ENCODE measurements around the gene RASA1.
"Not testable (repeated sequence)": the region's sequence is repeated elsewhere in the genome, so short reads cannot be mapped to it uniquely, and the experiment has no call there.

RASA1 gene

DNA sequence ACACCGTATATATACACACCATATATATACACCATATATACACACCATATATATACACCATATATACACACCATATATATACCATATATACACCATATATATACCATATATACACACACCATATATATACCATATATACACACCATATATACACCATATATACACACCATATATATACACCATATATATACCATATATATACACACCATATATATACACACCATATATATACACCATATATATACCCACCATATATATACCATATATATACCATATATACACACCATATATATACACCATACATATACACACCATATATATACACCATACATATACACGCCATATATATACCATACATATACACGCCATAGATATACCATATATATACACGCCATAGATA lies 19.6 kb downstream of the RASA1 start:
- not testable (repeated sequence) for DNase-seq

DNA sequence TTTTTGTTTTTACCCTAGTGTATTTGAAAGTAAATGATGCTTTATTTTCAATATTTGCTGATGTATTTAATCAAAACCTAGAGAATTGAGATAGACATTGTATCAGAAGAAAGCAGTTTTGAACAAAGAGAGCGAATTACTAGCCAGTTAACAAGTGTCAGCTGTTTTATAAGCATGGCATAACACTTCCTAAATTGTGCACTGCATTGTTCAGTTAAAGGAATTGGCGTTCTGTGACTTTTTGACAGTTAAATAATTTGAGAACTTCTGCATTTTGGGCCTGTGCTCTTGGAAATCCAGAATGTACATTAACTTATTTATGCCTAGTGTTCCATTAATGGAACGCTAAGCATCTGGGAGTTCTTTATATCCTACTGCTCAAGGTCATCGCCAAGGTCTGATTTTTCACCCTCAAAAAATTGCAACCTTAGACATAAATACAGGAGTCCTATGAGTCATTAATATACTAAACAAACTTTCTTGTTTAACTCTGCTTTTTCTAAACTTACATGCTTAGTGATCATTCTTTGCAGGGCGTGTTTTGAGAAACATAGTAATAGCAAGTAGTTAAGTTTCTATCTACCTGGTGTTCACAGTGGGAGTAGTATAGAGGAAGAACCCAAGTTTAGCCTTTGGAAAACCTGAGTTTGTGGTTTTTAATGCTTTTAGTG lies 31.1 kb downstream of the RASA1 start:
- DNase-seq = no peak

DNA sequence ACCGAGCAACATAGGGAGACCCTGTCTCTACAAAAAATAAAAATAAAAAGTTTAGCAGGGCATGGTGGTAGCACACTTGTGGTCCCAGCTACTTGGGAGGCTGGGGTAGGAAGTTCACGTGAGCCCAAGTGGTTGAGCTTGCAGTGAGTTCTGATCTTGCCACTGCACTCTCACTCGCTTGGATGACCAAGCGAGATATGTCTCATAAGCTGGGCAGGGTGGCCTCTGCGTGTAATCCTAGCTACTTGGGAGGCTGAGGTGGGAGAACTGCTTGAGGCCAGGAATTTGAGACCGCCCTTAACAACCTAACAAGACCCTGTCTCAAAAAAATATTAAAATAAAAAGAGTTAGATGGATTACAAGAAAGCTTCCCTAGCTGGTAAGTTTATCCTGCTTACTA lies 32.5 kb downstream of the RASA1 start:
- no peak for DNase-seq

DNA sequence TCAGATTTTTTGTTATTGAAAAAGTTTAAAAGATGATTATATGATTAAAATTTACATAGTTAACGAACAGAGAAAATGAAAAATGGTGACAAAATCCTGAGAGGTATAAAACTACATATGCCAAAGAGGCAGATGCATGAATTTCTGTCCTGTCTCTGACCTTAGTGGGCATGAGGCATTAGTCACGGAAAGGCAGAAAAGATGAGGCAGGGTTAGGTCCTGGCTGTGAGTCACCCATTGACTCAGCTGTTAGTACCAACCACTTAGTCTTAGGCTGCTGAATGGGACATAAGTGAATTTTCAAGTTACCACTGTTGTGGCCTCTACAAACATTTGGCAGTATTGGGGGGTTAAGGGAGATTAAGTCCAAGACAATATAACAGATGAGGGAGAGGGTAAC lies 33.1 kb downstream of the RASA1 start:
- DNase-seq = no peak

DNA sequence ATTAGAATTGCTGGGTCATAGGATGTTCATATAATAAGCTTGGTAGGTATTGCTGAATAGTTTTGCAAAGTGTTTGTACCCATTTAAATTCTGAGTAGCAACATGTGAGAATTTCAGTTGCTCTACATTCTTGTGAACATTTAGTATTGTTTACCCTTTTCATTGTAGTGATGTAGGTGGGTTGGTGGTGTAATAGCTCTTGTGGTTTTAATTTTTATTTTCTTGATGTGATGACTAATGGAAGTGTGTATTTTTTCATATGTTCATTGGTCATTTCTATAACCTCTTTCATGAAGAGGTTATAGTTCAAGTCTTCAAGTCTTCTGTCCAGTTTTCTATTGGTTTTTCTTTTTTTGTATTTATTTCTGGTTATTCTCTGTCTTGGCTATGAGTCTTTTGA lies 34.4 kb downstream of the RASA1 start:
- DNase-seq = no peak

DNA sequence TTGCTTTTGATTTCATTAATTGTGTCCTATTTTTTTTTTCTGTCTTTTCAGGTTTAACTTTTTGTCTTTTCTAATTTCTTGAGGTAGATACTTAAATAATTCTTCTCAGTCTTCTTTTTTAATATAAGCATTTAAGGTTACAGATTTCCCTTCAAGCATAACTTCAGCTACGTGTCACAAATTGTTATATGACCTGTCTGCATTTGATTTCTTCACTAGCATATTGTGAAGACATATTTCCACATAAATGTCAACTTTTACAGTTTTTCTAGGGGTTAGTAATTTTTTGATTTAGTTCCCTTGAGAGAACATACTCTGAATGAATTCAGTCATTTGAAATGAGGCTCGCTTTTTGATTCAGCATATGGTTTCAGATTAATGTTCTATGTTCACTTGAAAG lies 35.6 kb downstream of the RASA1 start:
- no peak for DNase-seq

DNA sequence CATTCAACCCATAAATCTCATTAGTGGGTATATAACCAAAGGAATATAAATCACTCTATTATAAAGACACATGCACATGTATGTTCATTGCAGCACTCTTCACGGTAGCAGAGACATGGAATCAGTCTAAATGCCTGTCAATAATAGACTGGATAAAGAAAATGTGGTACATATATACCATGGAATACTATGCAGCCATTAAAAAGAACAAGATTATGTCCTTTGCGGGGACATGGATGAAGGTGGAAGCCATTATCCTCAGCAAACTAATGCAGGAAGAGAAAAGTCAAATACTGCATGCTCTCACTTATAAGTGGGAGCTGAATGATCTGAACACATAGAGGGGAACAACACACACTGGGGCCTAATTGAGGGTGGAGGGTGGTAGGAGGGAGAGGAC lies 38.4 kb downstream of the RASA1 start:
- DNase-seq = not testable (repeated sequence)

DNA sequence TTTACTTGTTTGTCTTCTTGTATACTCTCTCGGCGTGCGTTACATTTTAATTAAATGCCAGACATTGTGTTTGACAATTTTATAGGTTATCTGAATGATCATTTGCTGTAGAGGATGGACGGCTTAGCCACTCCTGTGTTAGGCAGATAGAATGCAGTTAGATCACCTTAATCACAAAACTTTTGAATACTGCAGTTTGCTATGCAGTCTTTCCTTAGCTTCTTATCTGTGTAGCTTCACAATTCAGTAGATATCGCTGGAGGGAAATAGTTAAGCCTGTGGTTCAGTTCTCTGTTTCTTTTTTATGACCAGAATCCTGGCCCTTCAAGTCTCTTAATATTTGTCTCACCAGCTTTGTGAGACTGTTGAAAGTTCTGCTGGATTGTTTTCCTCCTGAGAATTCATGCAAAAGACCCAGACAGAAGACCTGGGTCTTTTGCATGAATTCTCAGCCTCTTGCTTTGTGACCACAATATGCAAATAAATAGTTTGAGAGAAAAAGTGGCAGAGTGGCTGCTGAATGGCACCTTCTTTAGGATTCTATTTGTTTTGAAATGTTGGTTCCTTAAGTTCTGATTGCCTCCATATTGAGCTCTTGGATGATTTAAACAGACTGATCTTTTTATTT lies 40.2 kb downstream of the RASA1 start:
- DNase-seq = no peak

DNA sequence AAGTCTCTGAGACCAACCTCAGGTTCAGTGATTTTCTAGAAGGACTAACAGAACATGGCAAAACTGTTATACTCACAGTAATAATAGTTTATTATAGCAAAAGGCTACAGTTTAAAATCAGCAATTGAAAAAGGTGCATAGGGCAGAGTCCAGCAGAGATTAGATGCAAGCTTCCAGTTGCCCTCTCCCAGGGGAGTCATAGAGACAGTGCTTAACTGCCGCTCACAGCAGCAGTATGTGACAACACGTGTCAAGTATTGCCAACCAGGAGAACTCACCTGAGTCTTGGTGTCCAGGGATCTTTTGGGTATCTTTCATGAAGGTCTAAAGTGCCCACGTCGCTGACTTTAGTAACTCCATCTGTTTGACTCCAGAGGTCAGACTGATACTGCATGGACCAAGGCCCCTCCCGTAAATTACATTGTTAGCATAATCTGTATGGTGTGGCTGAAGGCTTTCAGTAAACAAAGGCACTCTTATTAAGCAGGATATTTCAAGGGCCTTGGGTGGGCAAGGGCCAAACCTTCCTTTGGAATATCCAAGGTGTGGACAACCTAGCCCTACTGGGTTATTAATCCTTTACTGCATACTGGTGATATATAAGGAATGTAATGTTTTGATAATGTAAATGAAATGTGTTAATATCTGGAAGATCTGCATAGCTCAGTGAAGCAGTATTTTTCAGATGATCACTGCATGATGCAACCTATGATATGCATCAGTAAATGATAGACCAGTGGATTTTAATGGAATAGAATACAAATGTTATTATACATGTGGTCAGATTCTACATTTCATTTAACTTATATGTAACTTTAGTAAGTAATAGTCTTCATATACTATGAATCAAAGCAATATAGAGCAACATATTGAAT lies 44.0 kb downstream of the RASA1 start:
- DNase-seq = no peak

DNA sequence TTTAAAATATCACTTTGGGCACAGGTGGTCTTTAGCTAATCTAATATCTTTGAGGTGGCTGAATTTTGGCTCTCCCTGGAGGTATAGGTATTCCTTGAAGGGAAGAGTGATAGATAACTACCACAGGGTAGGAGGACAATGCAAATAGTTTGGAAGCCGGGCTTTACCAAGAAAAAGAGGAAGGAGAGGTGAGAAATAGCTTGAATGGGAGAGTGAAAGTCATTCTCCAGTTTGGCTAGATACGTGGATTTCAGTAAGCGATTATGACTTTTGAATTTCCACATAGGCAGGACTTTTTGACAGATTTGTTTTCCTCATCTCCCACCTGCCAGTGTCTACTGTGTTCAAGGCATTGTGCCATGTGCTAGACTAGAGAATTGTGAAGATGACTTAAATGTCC lies 45.5 kb downstream of the RASA1 start:
- no peak for DNase-seq

DNA sequence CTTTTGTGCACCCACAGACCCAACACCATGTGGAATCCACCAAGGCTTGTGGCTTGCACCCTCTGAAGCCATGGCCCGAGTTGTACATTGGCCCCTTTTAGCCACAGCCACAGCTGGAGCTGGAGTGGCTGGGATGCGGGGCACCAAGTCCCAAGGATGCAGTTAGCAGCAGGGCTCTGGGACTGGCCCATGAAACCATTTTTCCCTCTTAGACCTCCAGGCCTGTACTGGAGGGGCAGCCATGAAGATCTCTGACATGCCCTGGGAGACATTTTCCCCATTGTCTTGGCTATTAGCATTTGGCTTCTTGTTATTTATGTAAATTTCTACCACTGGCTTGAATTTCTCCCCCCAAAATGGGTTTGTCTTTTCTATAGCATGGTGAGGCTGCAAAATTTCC lies 51.8 kb downstream of the RASA1 start:
- DNase-seq = no peak

DNA sequence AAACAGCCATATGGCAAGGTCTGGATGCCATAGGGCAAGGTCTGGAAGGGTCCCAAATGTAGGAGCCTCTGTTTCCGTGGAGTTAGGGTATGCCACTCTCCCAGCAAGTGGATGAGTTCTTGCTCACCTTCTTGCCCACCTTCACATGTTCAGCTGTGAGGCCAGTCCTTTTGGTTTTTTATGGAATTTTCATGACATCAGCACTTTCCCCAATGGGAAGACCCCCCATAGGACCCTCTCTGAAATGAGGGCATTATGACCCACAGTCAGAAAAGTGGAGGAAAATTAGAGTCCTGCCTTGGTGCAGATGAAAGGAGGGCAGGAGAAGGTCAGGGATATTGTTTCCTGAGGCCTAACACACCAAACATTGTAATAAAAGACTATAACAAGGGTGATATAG lies 53.9 kb downstream of the RASA1 start:
- no peak for DNase-seq

DNA sequence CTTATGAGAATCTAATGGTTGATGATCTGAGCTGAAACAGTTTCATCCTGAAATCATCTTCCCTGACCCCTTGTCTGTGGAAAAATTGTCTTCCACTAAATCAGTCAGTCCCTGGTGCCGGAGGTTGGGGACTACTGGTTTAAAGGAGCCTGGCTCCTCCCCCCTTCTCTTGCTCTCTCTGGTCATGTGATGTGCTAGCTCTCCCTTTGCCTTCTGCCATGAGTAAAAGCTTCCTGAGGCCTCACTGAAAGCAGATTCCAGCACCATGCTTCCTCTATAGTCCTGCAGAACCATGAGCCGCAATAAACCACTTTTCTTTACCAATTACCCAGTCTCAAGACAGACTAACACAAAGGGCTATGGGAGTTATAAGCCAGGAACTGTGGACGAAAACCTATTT lies 54.7 kb downstream of the RASA1 start:
- no peak for DNase-seq

DNA sequence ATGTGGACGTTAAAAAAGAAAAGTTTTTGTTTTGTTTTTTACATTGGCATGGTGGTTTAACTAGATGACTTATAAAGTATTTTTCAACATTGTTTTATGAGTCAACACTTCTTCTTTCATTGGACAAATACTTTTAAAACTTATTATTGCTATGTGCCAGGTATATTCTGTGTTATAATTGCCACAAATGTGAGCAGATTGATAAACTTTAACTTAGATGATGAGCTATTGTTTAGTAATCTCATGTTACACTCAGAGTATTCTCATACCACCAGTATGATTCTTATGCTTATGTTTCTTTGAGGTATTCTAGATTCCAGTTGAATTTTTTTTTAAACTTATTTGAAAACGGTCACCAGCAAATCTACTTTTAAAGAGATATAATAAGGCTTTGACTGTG lies 60.3 kb downstream of the RASA1 start:
- no peak for DNase-seq

DNA sequence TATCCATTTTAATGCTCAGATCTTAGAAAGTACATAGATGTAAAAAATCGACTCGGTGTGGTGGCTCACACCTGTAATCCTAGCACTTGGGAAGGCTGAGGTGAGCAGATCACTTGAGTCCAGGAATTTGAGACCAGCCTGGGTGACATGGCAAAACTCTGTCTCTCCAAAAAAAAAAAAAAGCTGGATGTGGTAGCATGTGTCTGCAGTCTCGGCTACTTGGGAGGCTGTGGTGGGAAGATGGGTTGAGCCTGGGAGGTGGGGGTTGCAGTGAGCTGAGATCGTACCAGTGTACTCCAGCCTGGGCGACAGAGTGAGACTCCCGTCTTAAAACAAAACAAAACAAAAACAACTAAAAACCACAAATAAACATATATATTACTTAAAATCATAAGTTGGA lies 61.4 kb downstream of the RASA1 start:
- DNase-seq = no peak

DNA sequence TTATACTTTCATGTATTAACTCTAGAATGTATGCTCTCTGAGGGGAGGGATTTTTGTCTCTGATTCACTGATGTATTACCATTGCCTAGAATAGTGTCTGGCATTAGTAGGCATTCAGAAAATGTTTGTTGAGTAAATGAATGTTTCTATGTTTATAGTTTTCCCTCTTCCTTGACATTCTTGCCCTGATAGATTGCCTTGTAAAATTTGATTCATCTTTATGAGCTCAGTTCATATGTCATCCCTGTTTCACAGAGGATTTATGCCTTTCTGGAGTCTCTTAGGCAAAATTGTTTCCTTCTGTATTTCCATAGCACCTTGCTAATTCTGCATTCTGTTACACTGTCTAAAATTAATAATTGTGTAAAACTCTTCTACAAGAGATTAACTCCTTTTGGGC lies 72.3 kb downstream of the RASA1 start:
- DNase-seq = no peak

DNA sequence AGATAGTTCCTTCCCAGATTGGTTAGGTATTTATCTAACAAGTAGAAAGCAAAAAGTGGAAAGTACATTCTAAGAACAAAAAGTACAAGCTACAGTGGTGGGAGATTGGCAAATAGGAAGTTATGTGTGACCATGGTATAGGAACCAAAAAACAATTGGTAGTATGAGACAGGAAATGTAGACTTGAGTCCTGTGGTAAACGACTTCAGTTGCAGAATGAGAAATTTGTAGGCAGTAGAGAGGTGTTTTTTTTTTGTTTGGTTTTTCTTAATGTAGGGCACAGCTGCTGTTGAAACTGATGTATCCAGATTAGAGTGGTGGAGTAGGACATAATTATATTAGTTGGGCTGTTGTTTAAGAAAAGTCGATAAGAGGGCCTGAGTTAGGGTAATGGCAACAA lies 73.0 kb downstream of the RASA1 start:
- DNase-seq = no peak

DNA sequence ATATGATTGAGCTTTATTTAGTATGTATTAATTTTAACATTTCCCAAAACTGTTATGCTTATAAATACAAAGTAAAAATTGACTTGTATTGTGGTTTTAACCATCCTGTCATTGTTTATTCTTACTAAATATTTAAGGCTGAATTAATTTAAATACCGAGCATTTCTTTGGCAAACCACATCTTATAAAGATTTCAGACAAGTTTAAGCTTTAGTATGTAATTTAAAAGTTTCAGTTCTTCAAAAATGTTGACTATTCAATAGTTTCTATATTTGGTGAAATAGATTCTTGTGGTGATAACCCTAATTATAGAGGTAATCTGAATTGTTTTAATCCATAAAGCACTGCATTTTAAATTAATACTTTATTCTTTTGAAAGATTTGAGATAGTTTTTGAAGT lies 79.6 kb downstream of the RASA1 start:
- DNase-seq = no peak

DNA sequence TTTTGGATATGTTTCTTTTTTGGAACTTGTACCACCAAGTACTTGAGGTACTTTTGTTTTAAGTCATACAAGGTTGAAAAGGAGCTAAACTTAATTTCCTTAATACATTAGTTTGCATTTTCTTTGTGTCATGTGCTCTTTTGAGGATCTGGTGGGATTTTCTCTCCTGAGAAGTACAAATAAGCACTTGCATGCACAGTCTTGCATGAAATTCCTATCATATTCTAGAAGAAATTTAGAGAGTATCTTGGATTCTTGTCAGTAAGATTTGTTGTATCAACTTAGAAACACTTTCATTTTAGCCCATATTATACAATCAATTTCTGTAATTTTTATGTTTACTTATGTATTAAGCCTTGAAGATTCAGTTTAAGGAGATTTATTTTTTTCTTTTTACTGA lies 80.2 kb downstream of the RASA1 start:
- no peak for DNase-seq

DNA sequence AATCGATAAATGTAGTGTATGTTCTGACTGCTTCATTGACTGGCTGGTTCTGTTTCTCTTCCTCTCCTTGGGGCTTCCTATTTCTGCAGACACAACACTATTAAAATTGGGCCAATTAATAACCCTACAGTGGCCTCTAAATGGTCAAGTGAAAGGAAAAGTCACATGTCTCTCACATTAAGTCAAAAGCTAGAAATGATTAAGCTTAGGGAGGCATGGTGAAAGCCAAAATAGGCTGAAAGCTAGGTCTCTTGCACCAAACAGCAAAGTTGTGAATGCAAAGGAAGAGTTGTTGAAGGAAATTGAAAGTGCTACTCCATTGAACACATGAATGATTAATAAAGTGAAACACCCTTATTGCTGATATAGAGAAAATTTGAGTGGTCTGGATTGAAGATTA lies 86.8 kb downstream of the RASA1 start:
- no peak for DNase-seq

DNA sequence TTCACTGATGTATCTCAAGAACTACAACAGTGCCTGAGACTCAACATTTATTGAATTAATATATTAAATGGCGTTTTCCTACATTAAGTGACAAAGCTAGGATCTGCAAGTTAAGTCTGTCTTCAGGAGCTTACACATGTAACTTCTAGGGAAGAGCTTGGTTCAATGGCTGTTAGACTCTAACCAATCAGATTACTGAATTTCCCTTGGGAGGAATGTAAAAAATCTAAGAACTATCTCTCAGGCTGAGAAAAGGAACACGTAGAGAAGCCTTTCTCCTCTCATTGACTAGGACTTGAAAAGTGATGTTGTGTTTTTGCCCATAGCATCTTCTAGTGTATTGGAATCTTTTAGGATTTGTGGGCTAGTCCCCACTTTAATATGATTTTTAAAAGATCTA lies 91.4 kb downstream of the RASA1 start:
- no peak for DNase-seq

DNA sequence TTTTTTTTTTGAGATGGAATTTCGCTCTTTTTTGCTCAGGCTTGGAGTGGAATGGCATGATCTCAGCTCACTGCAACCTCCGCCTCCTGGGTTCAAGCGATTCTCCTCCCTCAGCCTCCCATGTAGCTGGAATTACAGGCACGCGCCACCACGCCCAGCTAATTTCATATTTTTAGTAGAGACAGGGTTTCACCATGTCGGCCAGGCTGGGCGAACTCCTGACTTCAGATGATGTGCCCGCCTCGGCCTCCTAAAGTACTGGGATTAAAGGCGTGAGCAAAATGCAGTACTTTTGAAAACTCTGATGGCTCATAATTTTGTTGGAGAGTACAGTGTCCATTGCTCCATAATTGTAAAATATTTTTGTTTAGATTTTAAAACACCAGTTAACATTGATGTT lies 92.4 kb downstream of the RASA1 start:
- no peak for DNase-seq

DNA sequence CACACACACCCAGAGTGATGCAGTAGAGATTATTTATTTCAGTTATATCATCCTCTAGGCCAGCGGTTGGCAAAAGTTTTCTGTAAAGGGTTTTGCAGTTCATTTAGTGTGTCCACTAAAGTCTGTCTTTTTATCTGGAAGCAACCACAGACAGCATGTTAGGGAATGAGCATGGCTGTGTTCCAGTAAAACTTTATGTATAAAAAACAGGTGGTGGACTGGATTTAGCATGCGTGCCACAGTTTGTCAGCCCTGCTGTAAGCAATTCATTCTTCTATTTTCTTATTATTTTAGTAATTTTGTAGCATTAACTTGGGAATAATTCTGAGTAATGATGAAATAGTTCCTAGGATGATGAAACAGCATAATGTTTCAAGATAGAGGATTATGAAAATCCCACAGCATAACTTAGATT lies 93.4 kb downstream of the RASA1 start:
- no peak for DNase-seq

DNA sequence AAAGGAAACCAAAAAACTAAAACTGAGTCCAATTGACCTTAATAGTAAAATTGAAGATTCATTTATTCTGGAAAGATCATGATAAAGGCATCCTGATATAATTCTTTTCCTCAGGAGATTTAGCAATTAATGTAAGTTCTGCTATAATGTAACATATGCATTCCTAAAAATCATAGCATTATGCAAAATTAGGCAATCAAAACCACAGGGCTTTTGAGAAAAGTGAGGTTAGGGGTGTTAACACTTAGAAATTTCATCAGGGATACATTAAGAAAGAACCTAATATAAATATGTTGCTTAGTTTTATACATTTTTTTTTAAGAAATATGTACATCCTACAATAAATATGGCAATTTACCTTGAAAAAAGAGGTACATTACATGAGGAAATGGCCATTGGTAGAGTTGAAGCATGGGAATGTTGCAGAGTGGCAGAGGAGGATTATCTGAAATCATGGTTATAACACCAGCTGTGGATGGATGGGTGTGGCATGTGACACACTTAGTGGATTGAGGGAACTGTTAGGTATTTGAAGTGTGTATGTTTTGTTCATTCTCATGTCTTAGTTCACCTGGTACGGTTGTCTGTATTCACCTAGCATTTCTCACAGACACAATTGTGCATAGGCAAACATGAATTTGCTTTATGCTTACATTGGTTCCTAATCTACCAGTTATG lies 94.0 kb downstream of the RASA1 start:
- DNase-seq = no peak
